Heart left ventricle (tissue), 16 donors: ENCODE measurements around the gene LRRC32. TPM values are rescaled to one million over a fixed set of nuclear protein-coding genes. Genes with fewer than 3 reads are reported as not detected.

Source experiments
- ATAC-seq, 4 donors: fragments of 200-7000 bp; cut with Tn5 transposase; one replicate each; pipeline ENCODE4 v1.9.1; 2020 to 2022; ENCODE audit warnings: moderate library complexity in 4 of 4, mild to moderate bottlenecking in 3 of 4, moderate number of reproducible peaks in 1 of 4
- DNase-seq, 5 donors: peaks; one replicate each; pipeline ENCODE4 v3.0.0-alpha.2; 2020
- H3K27ac ChIP-seq, 12 donors: fragments of 200-600 bp; sonication (generic) in 4 of 12; one replicate each; pipeline versions ENCODE4 v1.5.0 to v1.8.0; 2016 to 2022; ENCODE audit warnings: mild to moderate bottlenecking in 2 of 12
- H3K27me3 ChIP-seq, 9 donors: fragments of 200-600 bp; sonication (generic) in 2 of 9; one replicate each; pipeline versions ENCODE4 v1.5.1 to v1.8.0; 2016 to 2022; ENCODE audit warnings: mild to moderate bottlenecking in 3 of 9
- H3K36me3 ChIP-seq, 9 donors: fragments of 200-600 bp; sonication (generic) in 2 of 9; one replicate each; pipeline versions ENCODE4 v1.5.0 to v1.8.0; 2018 to 2022; ENCODE audit warnings: mild to moderate bottlenecking in 2 of 9
- H3K4me1 ChIP-seq, 12 donors: fragments of 200-600 bp; sonication (generic) in 4 of 12; one replicate each; pipeline versions ENCODE4 v1.5.0 to v1.8.0; 2016 to 2022; ENCODE audit warnings: mild to moderate bottlenecking in 3 of 12
- H3K4me3 ChIP-seq, 12 donors: fragments of 200-600 bp; sonication (generic) in 4 of 12; one replicate each; pipeline versions ENCODE4 v1.5.0 to v1.8.0; 2017 to 2022; ENCODE audit warnings: mild to moderate bottlenecking in 9 of 12, moderate library complexity in 4 of 12
- H3K9me3 ChIP-seq, 12 donors: fragments of 200-600 bp; sonication (generic) in 4 of 12; one replicate each; pipeline versions ENCODE4 v1.5.0 to v1.8.0; 2016 to 2022; ENCODE audit warnings: mild to moderate bottlenecking in 1 of 12
- CTCF ChIP-seq, 12 donors: fragments of 200-600 bp; sonication (generic) in 4 of 12; IDR thresholded peaks; one replicate each; pipeline versions ENCODE4 v1.5.0 to v1.8.0; 2018 to 2022; ENCODE audit warnings: antibody characterized with exemption in 12 of 12, mild to moderate bottlenecking in 5 of 12
- POLR2A ChIP-seq, 2 donors: fragments of 450-650 bp; IDR thresholded peaks; one replicate each; pipeline ENCODE4 v1.6.1; 2017; ENCODE audit warnings: antibody characterized with exemption in 2 of 2, mild to moderate bottlenecking in 2 of 2, moderate library complexity in 2 of 2
- WGBS, 4 donors: extraction: QIAGEN DNeasy Blood & Tissue Kit in 2 of 4; methylation state at CpG; one replicate each; pipeline versions ENCODE4 v1.1.5 to v1.1.7; 2013 to 2018; 5-methylcytosine and 5-hydroxymethylcytosine counted together
- intact Hi-C, 10 donors: fragments of 100-400 bp; cut with DNase I; formaldehyde crosslinking; loops; one replicate each; pipeline versions ENCODE4 v1.11.1 to v1.14.2; 2022
- polyA plus RNA-seq, 2 donors: library from polyadenylated mRNA; stranded (reverse); fragments of 200-250 nt; gene quantifications; one replicate each; pipeline ENCODE4 v1.2.3, GENCODE V29; 2013
- total RNA-seq, 9 donors: library from RNA; depleted of rRNA in 2 of 9; stranded (reverse); fragments of >200 nt in 2 of 9; fragmentation: NEBNext Ultra II Directional in 3 of 9; extraction: Animal tissue kit (Norgen Biotek cat#: 25700) in 3 of 9; gene quantifications; one replicate each; pipeline versions ENCODE4 v1.1.0 to v1.2.4, GENCODE V29; 2016 to 2023
- donor health status: ischemic (EF 13 %, LVEDD 7.1; RV severe dilation, severe dysfunction).
- donor health status: healthy with polysubstance abuse.
- donor health status: DM: no; HTN: yes; CAD: no.
- donor health status: DM: no; HTN: no; CAD: no.
- donor health status: ischemic (EF 25% LVEDD 6.9; RV normal size, moderate dysfunction).
- donor health status: ischemic (EF 25% LVEDD 5.7; RV mildly dilated, moderate dysfunction).
- donor health status: healthy.
- donor health status: DM: yes; HTN: yes; CAD: no.
- donor health status: ischemic (EF 35%, LVEDD 5.7; RV mildly dilated, moderate dysfunction).
- donor health status: nonischemic (EF 11% LVEDD 7.7; RV severe dilation, severe dysfunction).
- donor health status: DM: yes; HTN: yes; CAD: no.
- donor health status: PGD.
- donor health status: ischemic (EF 29% LVEDD 5.4; RV normal size, mild dysfunction).
- donor health status: nonischemic (EF 23%, LVEDD 6.1; RV moderate dilation, normal function).

LRRC32 gene
- total and polyA plus RNA-seq, 11 donors, result 20.1 to 79.0 (median 44.6) TPM

GRCh38 chr11:76685831-76686230, 15.3 kb upstream of the LRRC32 start:
- H3K27me3 ChIP-seq, result no peaks in the 10 kb centered on the region
- H3K4me1 ChIP-seq, result peaks cover 0 to 10% (median under 1%) of the 10 kb centered on the region in 12 donors
- DNase-seq (no peak), ATAC-seq (no peak)
- H3K9me3 ChIP-seq, result no peaks in the 10 kb centered on the region
- WGBS, 4 donors, result 63 to 78% (median 68%) methylated on average over 7 of the region's 7 CpGs
- no peak overlapping the region for H3K27ac ChIP-seq
- intact Hi-C loops, result loop anchor here in 1 of 10 donors (10.0 kb wide), 1 partner anchor 481 kb away; the partner anchor contains the start of gene WNT11
- TF ChIP-seq CTCF (IDR thresholded peaks at IDR 0.05) (no peak), POLR2A (IDR thresholded peaks at IDR 0.05) (no peak)
- no peaks in the 10 kb centered on the region for H3K36me3 ChIP-seq
- H3K4me3 ChIP-seq, result no peak overlapping the region

DNA sequence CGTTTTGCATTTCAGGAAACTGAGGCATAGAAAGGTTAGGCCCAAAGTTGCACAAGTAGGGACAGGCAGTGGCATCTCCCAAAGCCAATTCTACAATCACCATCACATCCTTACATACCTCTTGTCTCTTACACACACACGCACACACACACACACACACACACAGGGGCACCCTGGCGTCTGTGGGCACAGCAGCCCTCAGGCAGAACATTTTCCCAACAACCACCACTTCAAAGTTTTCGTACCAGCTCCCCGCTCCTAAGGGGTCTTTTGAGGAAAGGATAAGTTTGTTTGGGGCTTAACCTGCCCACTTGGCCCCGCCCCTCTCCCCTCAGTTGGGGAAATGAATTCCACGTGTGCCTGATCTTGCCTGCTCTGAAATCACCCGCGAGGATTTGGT, 14.7 kb upstream of the LRRC32 start:
- Histone ChIP-seq H3K4me3 (no peak overlapping the region), H3K9me3 (no peaks in the 10 kb centered on the region), H3K36me3 (no peaks in the 10 kb centered on the region), H3K27ac (no peak overlapping the region), H3K27me3 (no peaks in the 10 kb centered on the region), H3K4me1 (peaks cover 0 to 10% (median 5%) of the 10 kb centered on the region in 12 donors)
- 86 to 91% (median 88%) methylated on average over 9 of the region's 9 CpGs for WGBS, 4 donors
- intact Hi-C loops, result loop anchor here in 1 of 10 donors (10.0 kb wide), 1 partner anchor 480 kb away; the partner anchor contains the start of gene WNT11
- no peak for DNase-seq
- no peak for ATAC-seq
- TF ChIP-seq CTCF (IDR thresholded peaks at IDR 0.05) (no peak), POLR2A (IDR thresholded peaks at IDR 0.05) (no peak)

GRCh38 chr11:76684516-76684915, 14.0 kb upstream of the LRRC32 start:
- WGBS, 4 donors, result 87 to 97% (median 92%) methylated on average over 3 to 5 of the region's 5 CpGs
- Histone ChIP-seq H3K4me3 (no peak overlapping the region), H3K27ac (no peak overlapping the region), H3K4me1 (peaks cover 0 to 10% (median 5%) of the 10 kb centered on the region in 12 donors), H3K9me3 (no peaks in the 10 kb centered on the region), H3K36me3 (no peaks in the 10 kb centered on the region), H3K27me3 (no peaks in the 10 kb centered on the region)
- DNase-seq (no peak), ATAC-seq (no peak)
- TF ChIP-seq POLR2A (IDR thresholded peaks at IDR 0.05), result no peak
- no peak for TF ChIP-seq CTCF (IDR thresholded peaks at IDR 0.05)
- intact Hi-C loops, result loop anchor here in 5 of 10 donors (5.0 to 10.0 kb wide), 4 partner anchors 87 to 480 kb away; partner anchors contain the start of gene WNT11 (in 2 of the 5)

GRCh38 chr11:76683161-76684095, 12.9 kb upstream of the LRRC32 start:
- no peak overlapping the region for H3K4me3 ChIP-seq
- no peak for TF ChIP-seq CTCF (IDR thresholded peaks at IDR 0.05)
- TF ChIP-seq POLR2A (IDR thresholded peaks at IDR 0.05), result no peak
- no peak for DNase-seq
- 91 to 96% (median 95%) methylated on average over 7 of the region's 7 CpGs for WGBS, 4 donors
- no peaks in the 10 kb centered on the region for H3K36me3 ChIP-seq
- ATAC-seq, result no peak
- no peaks in the 10 kb centered on the region for H3K27me3 ChIP-seq
- intact Hi-C loops, result loop anchor here in 5 of 10 donors (5.0 to 10.0 kb wide), 4 partner anchors 86 to 479 kb away; partner anchors contain the start of gene WNT11 (in 2 of the 5)
- H3K9me3 ChIP-seq, result no peaks in the 10 kb centered on the region
- H3K27ac ChIP-seq, result no peak overlapping the region
- H3K4me1 ChIP-seq, result peaks cover 0 to 10% (median 5%) of the 10 kb centered on the region in 12 donors
